Sigmoid colon (tissue), 7 donors: ENCODE results near the gene ESR1. TPM values are rescaled to one million over a fixed set of nuclear protein-coding genes. Genes with fewer than 3 reads are reported as not detected.

Experiments
- DNase-seq: peaks from one replicate; pipeline ENCODE4 v3.0.0-alpha.2; 2019
- H3K27ac ChIP-seq, 4 donors: fragments of 200-600 bp; sonication (generic); one replicate each; pipeline ENCODE4 v1.5.1; 2016 to 2019; ENCODE audit warnings: mild to moderate bottlenecking in 1 of 4
- H3K27me3 ChIP-seq, 3 donors: fragments of 200-600 bp; sonication (generic); one replicate each; pipeline ENCODE4 v1.5.1; 2019; ENCODE audit warnings: mild to moderate bottlenecking in 1 of 3
- H3K36me3 ChIP-seq, 4 donors: fragments of 200-600 bp; sonication (generic); one replicate each; pipeline ENCODE4 v1.5.1; 2016 to 2019
- H3K4me1 ChIP-seq, 4 donors: fragments of 200-600 bp; sonication (generic); one replicate each; pipeline ENCODE4 v1.5.1; 2017 to 2019
- H3K4me3 ChIP-seq, 4 donors: fragments of 200-600 bp; sonication (generic); one replicate each; pipeline ENCODE4 v1.5.1; 2017 to 2019; ENCODE audit warnings: mild to moderate bottlenecking in 2 of 4, moderate library complexity in 1 of 4
- H3K9me3 ChIP-seq, 4 donors: fragments of 200-600 bp in 3 of 4; sonication (generic) in 3 of 4; one replicate each; pipeline versions ENCODE4 v1.5.1 to v1.6.1; 2013 to 2019
- CTCF ChIP-seq, 4 experiments: fragments of 450-650 bp in 3 of 4; fragments of 200-600 bp in 1 of 4; IDR thresholded peaks; one replicate each; pipeline ENCODE4 v1.5.1; 2016 to 2019; ENCODE audit warnings: antibody characterized with exemption in 4 of 4, mild to moderate bottlenecking in 3 of 4, moderate library complexity in 2 of 4
- EP300 ChIP-seq, 4 donors: sonication (generic); formaldehyde crosslinking; IDR thresholded peaks; one replicate each; pipeline ENCODE4 v1.6.1; 2017; ENCODE audit warnings: antibody characterized with exemption in 4 of 4
- POLR2A ChIP-seq, 2 donors: fragments of 450-650 bp; IDR thresholded peaks; one replicate each; pipeline ENCODE4 v1.6.1; 2016; ENCODE audit warnings: antibody characterized with exemption in 2 of 2, mild to moderate bottlenecking in 2 of 2, moderate library complexity in 2 of 2
- POLR2AphosphoS5 ChIP-seq, 4 donors: sonication (generic); formaldehyde crosslinking; IDR thresholded peaks; one replicate each; pipeline ENCODE4 v1.6.1; 2017; ENCODE audit warnings: antibody characterized with exemption in 4 of 4
- WGBS, 2 donors: extraction: QIAGEN DNeasy Blood & Tissue Kit; methylation state at CpG; one replicate each; pipeline ENCODE4 v1.1.7; 2013; 5-methylcytosine and 5-hydroxymethylcytosine counted together
- intact Hi-C: fragments of 100-400 bp; cut with DNase I; formaldehyde crosslinking; loops from one replicate; pipeline ENCODE4 v1.15.1; 2023
- polyA plus RNA-seq, 3 donors: library from polyadenylated mRNA; stranded (reverse); fragments of 200-250 nt; gene quantifications; one replicate each; pipeline ENCODE4 v1.2.3, GENCODE V29; 2013
- total RNA-seq, 4 donors: library from RNA; depleted of rRNA; stranded (reverse); fragments of >200 nt; gene quantifications; one replicate each; pipeline ENCODE4 v1.1.0, GENCODE V29; 2016
- donor health status: healthy with polysubstance abuse.
- donor health status: Bipolar disorder and iron deficiency.
- donor health status: healthy.

The ESR1 gene
- total and polyA plus RNA-seq, 7 donors: under 0.01 to 2.2 (median 0.91) TPM; not detected in 1

DNA sequence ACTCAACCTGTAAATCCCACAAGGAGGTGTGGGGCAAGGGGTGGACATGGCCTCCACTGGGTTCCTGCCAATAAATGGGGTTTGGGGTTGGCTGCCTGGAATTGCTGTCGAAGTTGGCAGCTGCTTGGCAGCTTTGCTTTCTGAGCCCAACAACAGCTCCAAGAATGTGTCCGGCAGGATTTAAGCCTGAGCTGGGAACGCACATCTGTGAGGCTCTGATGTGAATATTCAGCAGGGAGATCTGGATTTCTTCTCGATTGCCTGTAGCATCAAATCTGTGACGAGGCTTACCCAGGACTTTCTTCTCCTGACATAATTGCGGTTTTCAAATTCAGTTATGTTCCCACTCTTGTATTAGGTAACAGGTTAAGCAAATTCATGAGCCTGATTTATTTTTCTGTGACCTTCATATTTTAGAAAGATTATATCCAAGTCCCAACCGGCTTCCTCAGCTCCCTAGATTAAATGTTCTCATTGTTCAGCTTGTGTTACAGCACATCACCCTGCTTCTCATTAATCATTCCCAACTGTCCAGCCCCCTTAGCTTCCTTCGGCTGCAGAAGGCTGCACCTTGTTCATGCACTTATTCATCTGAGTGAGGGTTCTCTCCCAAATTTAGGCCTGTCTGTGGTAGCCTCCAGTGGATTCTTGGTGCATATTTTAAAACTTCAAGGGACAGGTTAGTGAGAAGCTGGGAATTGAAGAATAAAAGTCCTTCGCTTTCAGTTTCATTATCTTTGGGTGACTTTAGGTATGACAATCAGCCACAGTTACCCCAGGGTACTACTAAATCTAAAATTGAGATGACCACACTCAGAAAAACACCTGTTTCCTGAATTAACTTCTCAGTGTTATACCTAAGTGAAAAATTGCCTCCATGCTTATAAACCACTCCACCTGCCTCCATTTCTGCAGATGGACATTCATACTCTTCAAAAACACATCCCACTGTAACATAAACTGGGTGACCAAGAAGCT lies 310.0 kb downstream of the ESR1 start:
- Histone ChIP-seq H3K36me3 (peaks cover 0 to 31% (median 18%) of the 10 kb centered on the region in 4 donors), H3K27ac (no peak overlapping the region), H3K4me1 (peaks cover 0 to 11% (median 5%) of the 10 kb centered on the region in 4 donors), H3K27me3 (no peaks in the 10 kb centered on the region), H3K9me3 (no peaks in the 10 kb centered on the region), H3K4me3 (no peak overlapping the region)
- TF ChIP-seq CTCF (IDR thresholded peaks at IDR 0.05) (no peak), POLR2AphosphoS5 (IDR thresholded peaks at IDR 0.05) (no peak), EP300 (IDR thresholded peaks at IDR 0.05) (no peak), POLR2A (IDR thresholded peaks at IDR 0.05) (no peak)
- intact Hi-C loops: no loop called here
- no peak for DNase-seq
- 76 to 83% methylated on average over 9 of the region's 9 CpGs for WGBS, 2 donors

GRCh38 chr6:152118224-152118623 lies 310.7 kb downstream of the ESR1 start:
- Histone ChIP-seq H3K27ac (no peak overlapping the region), H3K36me3 (peaks cover 0 to 36% (median 21%) of the 10 kb centered on the region in 4 donors), H3K9me3 (no peaks in the 10 kb centered on the region), H3K4me3 (no peak overlapping the region), H3K4me1 (peaks cover 0 to 11% (median 5%) of the 10 kb centered on the region in 4 donors), H3K27me3 (no peaks in the 10 kb centered on the region)
- no peak for DNase-seq
- 92% methylated on average over 3 of the region's 3 CpGs for WGBS, 2 donors
- intact Hi-C loops: no loop called here
- TF ChIP-seq POLR2AphosphoS5 (IDR thresholded peaks at IDR 0.05) (no peak), CTCF (IDR thresholded peaks at IDR 0.05) (no peak), POLR2A (IDR thresholded peaks at IDR 0.05) (no peak), EP300 (IDR thresholded peaks at IDR 0.05) (no peak)

GRCh38 chr6:152118678-152119077 lies 311.2 kb downstream of the ESR1 start:
- no peak for DNase-seq
- TF ChIP-seq CTCF (IDR thresholded peaks at IDR 0.05) (no peak), EP300 (IDR thresholded peaks at IDR 0.05) (no peak), POLR2AphosphoS5 (IDR thresholded peaks at IDR 0.05) (no peak), POLR2A (IDR thresholded peaks at IDR 0.05) (no peak)
- no peak overlapping the region for H3K4me3 ChIP-seq
- H3K36me3 ChIP-seq: peaks cover 0 to 36% (median 21%) of the 10 kb centered on the region in 4 donors
- H3K27me3 ChIP-seq: no peaks in the 10 kb centered on the region
- intact Hi-C loops: no loop called here
- no peak overlapping the region for H3K27ac ChIP-seq
- WGBS, 2 donors: 84 to 90% methylated on average over 5 of the region's 5 CpGs
- H3K9me3 ChIP-seq: no peaks in the 10 kb centered on the region
- H3K4me1 ChIP-seq: peaks cover 0 to 11% (median 5%) of the 10 kb centered on the region in 4 donors

DNA sequence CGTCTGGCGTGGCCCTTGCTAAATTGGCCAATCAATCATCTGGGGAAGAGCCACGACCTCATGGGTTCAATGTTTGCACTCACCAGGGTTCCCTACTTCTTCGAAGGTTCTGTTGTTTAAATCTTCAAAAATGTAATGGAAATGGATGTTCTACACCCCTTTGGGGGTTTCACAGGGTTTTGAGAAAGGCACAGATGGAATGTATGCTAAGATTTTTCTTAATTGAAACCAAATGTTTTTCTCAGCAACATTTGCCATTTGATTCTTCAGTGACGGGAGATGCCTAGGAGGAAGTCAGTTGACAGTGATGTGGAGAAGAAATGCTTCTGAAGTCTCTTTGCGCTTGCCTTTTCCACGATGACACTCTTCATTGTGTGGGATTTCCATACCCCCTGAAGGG lies 312.3 kb downstream of the ESR1 start:
- 73 to 84% methylated on average over 7 of the region's 7 CpGs for WGBS, 2 donors
- intact Hi-C loops: loop anchor here (10.0 kb wide), 1 partner anchor 355 kb away; no protein-coding TSS in a partner anchor
- H3K27ac ChIP-seq: no peak overlapping the region
- H3K4me1 ChIP-seq: peaks cover 0 to 11% (median 5%) of the 10 kb centered on the region in 4 donors
- peaks cover 0 to 37% (median 21%) of the 10 kb centered on the region in 4 donors for H3K36me3 ChIP-seq
- no peak overlapping the region for H3K4me3 ChIP-seq
- no peak for TF ChIP-seq CTCF (IDR thresholded peaks at IDR 0.05)
- no peak for TF ChIP-seq EP300 (IDR thresholded peaks at IDR 0.05)
- no peak for TF ChIP-seq POLR2A (IDR thresholded peaks at IDR 0.05)
- TF ChIP-seq POLR2AphosphoS5 (IDR thresholded peaks at IDR 0.05): no peak
- DNase-seq: no peak
- no peaks in the 10 kb centered on the region for H3K9me3 ChIP-seq
- no peaks in the 10 kb centered on the region for H3K27me3 ChIP-seq
